Kidney (tissue), 14 donors: ENCODE measurements around the gene KRT8. TPM values are rescaled to one million over a fixed set of nuclear protein-coding genes. Genes with fewer than 3 reads are reported as not detected.
A peak's percentile ranks its signal among the peaks of the same experiment; 100 is the strongest.

Experiments
- DNase-seq, 5 donors: peaks; one replicate each; pipeline ENCODE4 v3.0.0-alpha.2; 2013 to 2020
- FAIRE-seq: peaks from 2 replicates; lab custom pipeline; 2012; peaks lifted over from hg19 to GRCh38; lab: Jason Lieb, UNC
- H3K27ac ChIP-seq, 2 donors: one replicate each; pipeline ENCODE4 v1.7.0; 2013; ENCODE audit warnings: low read depth in 2 of 2, low read length in 2 of 2, inconsistent platforms in 1 of 2
- H3K27me3 ChIP-seq: one replicate; pipeline ENCODE4 v1.7.1; 2013; ENCODE audit warnings: low read length, inconsistent platforms; ENCODE audit not compliant: control insufficient read depth, insufficient read depth
- H3K36me3 ChIP-seq, 3 donors: one replicate each; pipeline versions ENCODE4 v1.7.0 to v1.7.1; 2013; ENCODE audit warnings: low read length in 3 of 3, control low read depth in 1 of 3, inconsistent platforms in 1 of 3; ENCODE audit not compliant: insufficient read depth in 3 of 3, control insufficient read depth in 2 of 3
- H3K4me1 ChIP-seq, 3 donors: one replicate each; pipeline versions ENCODE4 v1.7.0 to v1.7.1; 2013; ENCODE audit warnings: low read length in 3 of 3, inconsistent platforms in 1 of 3, low read depth in 1 of 3; ENCODE audit not compliant: control insufficient read depth in 2 of 3, insufficient read depth in 2 of 3
- H3K4me3 ChIP-seq, 3 donors: one replicate each; pipeline versions ENCODE4 v1.7.0 to v1.8.1; 2013; ENCODE audit warnings: low read length in 3 of 3, control low read depth in 1 of 3, inconsistent platforms in 1 of 3
- H3K9ac ChIP-seq, 3 donors: one replicate each; pipeline versions ENCODE4 v1.7.0 to v1.7.1; 2013; ENCODE audit warnings: low read length in 3 of 3, control low read depth in 1 of 3, inconsistent platforms in 1 of 3
- H3K9me3 ChIP-seq, 3 donors: one replicate each; pipeline versions ENCODE4 v1.7.0 to v1.7.1; 2013; ENCODE audit warnings: low read length in 3 of 3, control low read depth in 1 of 3, inconsistent platforms in 1 of 3; ENCODE audit not compliant: control insufficient read depth in 2 of 3, insufficient read depth in 1 of 3
- intact Hi-C: fragments of 100-400 bp; cut with DNase I; formaldehyde crosslinking; loops from one replicate; pipeline ENCODE4 v1.11.1; 2022
- polyA plus RNA-seq: library from polyadenylated mRNA; stranded (reverse); fragments of 350-450 nt; fragmentation: Illumina TruSeq; extraction: RNeasy Lipid Tissue Mini Kit (QIAGEN cat#74804); gene quantifications from one replicate; pipeline ENCODE4 v1.2.3, GENCODE V29; 2014; ENCODE audit warnings: low read depth, low replicate concordance; ENCODE audit not compliant: insufficient read depth
- total RNA-seq: library from RNA; stranded (reverse); fragmentation: NEBNext Ultra II Directional; extraction: Animal tissue kit (Norgen Biotek cat#: 25700); gene quantifications from one replicate; pipeline ENCODE4 v1.2.1, GENCODE V29; 2021
- TF ChIP-seq, protein P1 (sequence below): IDR thresholded peaks from 3 replicates; pipeline ENCODE4 v1.5.1; 2012; ENCODE audit warnings: mild to moderate bottlenecking, moderate library complexity, borderline replicate concordance; ENCODE audit not compliant: insufficient read depth; ENCODE audit errors: extremely low read depth
- donor health status: control.
- donor health status: control.
- donor health status: control.
- donor health status: control.
- donor health status: control.
- donor health status: DM: yes; HTN: yes; CAD: no.
- donor health status: Normal renal cell carcinoma (clear cell type).

KRT8 gene
- total and polyA plus RNA-seq, 2 donors from 2014 or later: 333 to 546 TPM

DNA sequence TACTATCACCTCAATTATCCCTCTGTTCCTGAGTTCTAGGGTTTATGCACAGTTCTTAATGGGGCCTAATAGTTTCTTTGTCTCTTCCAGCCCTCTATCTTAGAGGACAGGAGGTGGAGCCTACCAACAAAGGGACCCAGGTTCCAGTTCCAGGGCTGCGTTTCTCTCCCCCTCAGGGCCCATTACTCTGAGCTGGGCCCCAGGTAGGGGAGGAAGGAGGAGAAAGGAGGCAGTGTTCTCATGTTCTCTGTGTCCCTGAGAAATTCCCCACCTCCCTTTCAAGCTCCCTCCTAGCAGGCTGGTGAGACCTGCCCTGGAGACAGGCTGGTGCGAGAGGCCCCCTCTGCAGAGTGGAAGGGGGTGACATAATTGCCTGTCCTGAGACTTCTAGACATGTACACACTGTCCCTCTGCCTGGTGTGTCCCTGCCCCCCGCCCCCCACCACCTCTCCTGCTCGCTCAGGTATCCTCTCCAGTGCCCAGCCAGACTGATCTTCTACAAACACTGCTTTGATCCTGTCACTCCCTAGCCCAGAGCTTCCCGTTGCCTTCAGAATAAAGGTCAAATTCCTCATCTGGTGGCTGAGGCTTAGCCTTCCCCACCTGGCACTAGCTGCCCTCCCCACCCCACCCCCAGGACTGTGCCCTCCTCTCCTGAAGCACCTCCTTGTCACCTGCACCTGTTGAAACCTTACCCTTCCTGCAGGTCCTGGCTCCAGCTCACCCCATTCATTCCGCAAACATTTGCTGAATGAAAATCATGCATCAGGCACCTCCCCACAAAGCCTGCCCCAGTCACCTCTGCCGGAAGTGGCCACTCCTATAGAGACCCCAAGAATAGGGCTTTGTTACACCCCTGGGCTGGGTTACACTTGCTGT is 21.1 kb upstream of the KRT8 start:
- H3K36me3 ChIP-seq: no peaks in the 10 kb centered on the region
- intact Hi-C loops: no loop called here

DNA sequence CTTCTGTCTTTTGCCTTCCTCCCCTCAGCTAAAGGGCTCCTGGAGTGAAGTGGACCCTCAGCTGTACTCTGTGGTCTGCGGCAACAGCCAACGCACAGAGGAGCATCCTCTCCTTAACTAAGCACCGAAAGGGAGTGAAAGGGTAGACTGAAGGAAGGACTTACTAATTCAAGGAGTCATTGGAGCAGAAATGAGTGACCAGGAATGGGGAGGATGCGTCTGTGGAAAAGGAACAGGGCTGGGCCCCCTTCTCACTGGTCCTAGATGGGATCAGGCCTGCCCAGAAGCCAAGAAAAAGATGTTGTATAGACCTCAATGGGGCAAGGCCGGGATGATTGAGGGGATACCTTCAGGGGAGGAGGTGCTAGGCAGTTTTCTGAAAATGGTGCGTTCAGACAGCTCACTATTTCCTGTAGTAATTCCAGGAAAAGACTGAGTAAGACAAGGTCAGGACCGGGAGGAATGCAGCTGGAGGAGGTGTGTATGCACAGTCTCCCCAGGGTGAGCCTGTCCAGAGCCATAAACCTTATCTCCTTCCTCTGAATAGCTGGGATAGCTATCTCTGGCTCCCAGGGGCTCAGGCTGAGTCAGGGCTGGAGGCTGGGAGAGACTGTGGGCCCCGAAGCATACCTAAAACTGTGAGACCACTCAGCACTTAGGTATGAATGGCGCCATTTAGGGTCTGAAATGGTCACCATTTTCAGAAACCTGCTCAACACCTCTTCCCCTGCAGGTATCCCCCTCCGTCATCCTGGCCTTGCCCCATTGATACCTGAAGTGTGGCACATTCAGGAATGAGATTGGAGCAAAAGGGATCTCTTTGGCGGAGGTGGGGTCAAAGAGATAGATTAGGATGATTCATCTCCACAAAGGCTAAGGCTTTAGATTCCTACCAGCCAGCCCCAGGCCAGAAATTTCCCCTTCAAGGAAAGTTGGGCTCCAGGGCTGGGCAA is 20.2 kb upstream of the KRT8 start:
- H3K36me3 ChIP-seq: no peaks in the 10 kb centered on the region
- H3K27ac ChIP-seq: peak overlapping the region; percentile 63 to 65
- H3K27me3 ChIP-seq: no peaks in the 10 kb centered on the region
- H3K9me3 ChIP-seq: no peaks in the 10 kb centered on the region
- H3K4me1 ChIP-seq: peaks cover 0 to 22% (median 12%) of the 10 kb centered on the region in 3 donors
- TF ChIP-seq, protein P1, sequence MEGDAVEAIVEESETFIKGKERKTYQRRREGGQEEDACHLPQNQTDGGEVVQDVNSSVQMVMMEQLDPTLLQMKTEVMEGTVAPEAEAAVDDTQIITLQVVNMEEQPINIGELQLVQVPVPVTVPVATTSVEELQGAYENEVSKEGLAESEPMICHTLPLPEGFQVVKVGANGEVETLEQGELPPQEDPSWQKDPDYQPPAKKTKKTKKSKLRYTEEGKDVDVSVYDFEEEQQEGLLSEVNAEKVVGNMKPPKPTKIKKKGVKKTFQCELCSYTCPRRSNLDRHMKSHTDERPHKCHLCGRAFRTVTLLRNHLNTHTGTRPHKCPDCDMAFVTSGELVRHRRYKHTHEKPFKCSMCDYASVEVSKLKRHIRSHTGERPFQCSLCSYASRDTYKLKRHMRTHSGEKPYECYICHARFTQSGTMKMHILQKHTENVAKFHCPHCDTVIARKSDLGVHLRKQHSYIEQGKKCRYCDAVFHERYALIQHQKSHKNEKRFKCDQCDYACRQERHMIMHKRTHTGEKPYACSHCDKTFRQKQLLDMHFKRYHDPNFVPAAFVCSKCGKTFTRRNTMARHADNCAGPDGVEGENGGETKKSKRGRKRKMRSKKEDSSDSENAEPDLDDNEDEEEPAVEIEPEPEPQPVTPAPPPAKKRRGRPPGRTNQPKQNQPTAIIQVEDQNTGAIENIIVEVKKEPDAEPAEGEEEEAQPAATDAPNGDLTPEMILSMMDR: no peak
- H3K4me3 ChIP-seq: no peak overlapping the region
- H3K9ac ChIP-seq: no peak overlapping the region
- DNase-seq: no peak
- FAIRE-seq: no peak
- intact Hi-C loops: no loop called here

More for the DNA sequence above, 21.1 kb upstream of the KRT8 start:
- Histone ChIP-seq H3K9ac (no peak overlapping the region), H3K9me3 (no peaks in the 10 kb centered on the region), H3K4me1 (peaks cover 0 to 22% (median 10%) of the 10 kb centered on the region in 3 donors), H3K27ac (peak overlapping the region; percentile 63 to 77), H3K4me3 (no peak overlapping the region), H3K27me3 (no peaks in the 10 kb centered on the region)
- TF ChIP-seq, protein P1: no peak
- FAIRE-seq (no peak), DNase-seq (peak in 4 of 5 donors; percentile 66 to 74 (median 67))

DNA sequence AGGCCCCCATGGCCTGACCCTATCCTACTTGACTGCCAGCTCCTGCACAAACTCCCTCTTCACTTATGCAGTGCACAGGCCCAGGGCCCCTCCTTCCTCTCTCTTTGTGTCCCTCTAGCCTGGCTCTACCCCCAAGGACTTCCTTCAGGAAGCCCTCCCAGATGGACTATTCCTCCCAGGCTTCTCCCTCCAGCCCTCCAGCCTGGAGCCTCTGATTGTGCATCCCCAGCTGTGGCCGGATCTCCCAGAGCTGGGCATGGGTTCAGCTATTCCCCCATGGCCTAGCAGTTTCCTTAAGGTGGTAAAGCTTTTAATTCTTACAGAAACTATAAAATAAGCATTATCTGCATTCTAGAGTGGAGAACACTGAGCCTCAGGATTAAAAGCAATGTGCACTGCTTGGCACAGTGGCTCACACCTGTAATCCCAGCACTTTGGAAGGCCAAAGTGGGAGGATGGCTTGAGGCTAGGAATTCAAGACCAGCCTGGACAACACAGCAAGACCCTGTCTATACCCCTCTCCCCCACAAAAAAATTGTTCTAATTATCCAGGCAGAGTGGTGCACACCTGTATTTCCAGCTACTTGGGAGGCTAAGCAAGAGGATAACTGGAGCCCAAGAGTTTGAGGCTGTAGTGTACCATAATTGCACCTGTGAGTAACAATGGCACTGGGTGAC is 16.8 kb upstream of the KRT8 start:
- no peak overlapping the region for H3K27ac ChIP-seq
- H3K9me3 ChIP-seq: no peaks in the 10 kb centered on the region
- no peak for DNase-seq
- FAIRE-seq: no peak
- intact Hi-C loops: no loop called here
- peaks cover 0 to 14% (median 7%) of the 10 kb centered on the region in 3 donors for H3K4me1 ChIP-seq
- no peak overlapping the region for H3K9ac ChIP-seq
- TF ChIP-seq, protein P1: no peak
- no peaks in the 10 kb centered on the region for H3K27me3 ChIP-seq
- no peak overlapping the region for H3K4me3 ChIP-seq
- H3K36me3 ChIP-seq: no peaks in the 10 kb centered on the region
